Small intestine (tissue), 7 donors: ENCODE results near the gene GRIK1. TPM values are rescaled to one million over a fixed set of nuclear protein-coding genes. Genes with fewer than 3 reads are reported as not detected.

ENCODE experiments used
- DNase-seq, 2 donors: peaks; one replicate each; pipeline versions ENCODE4 v3.0.0 to v3.0.0-alpha.2; 2013
- FAIRE-seq: peaks from 2 replicates; lab custom pipeline; 2012; peaks lifted over from hg19 to GRCh38; lab: Jason Lieb, UNC
- H3K27ac ChIP-seq, 3 donors: one replicate each; pipeline ENCODE4 v1.5.1; 2013; ENCODE audit warnings: low read length in 2 of 3, mild to moderate bottlenecking in 2 of 3, control low read depth in 1 of 3, inconsistent platforms in 1 of 3, low read depth in 1 of 3, moderate library complexity in 1 of 3
- H3K27me3 ChIP-seq, 3 donors: one replicate each; pipeline ENCODE4 v1.6.1; 2013; ENCODE audit warnings: low read length in 3 of 3, inconsistent platforms in 1 of 3; ENCODE audit not compliant: control insufficient read depth in 3 of 3, insufficient read depth in 3 of 3
- H3K36me3 ChIP-seq, 3 donors: one replicate each; pipeline ENCODE4 v1.6.1; 2013; ENCODE audit warnings: low read length in 3 of 3, inconsistent platforms in 1 of 3, low read depth in 1 of 3, mild to moderate bottlenecking in 1 of 3, moderate library complexity in 1 of 3; ENCODE audit not compliant: control insufficient read depth in 3 of 3, insufficient read depth in 2 of 3
- H3K4me1 ChIP-seq, 3 donors: one replicate each; pipeline ENCODE4 v1.6.1; 2013; ENCODE audit warnings: low read length in 2 of 3, inconsistent platforms in 1 of 3, low read depth in 1 of 3, mild to moderate bottlenecking in 1 of 3, moderate library complexity in 1 of 3; ENCODE audit not compliant: control insufficient read depth in 3 of 3, insufficient read depth in 2 of 3
- H3K4me3 ChIP-seq, 3 donors: one replicate each; pipeline ENCODE4 v1.5.1; 2013; ENCODE audit warnings: low read length in 3 of 3, control low read depth in 1 of 3, inconsistent platforms in 1 of 3, low read depth in 1 of 3, mild to moderate bottlenecking in 1 of 3, moderate library complexity in 1 of 3
- H3K9me3 ChIP-seq, 2 donors: one replicate each; pipeline ENCODE4 v1.6.1; 2013; ENCODE audit warnings: low read depth in 1 of 2, low read length in 1 of 2; ENCODE audit not compliant: control insufficient read depth in 2 of 2, insufficient read depth in 1 of 2
- WGBS, 3 donors: extraction: QIAGEN DNeasy Blood & Tissue Kit; methylation state at CpG; one replicate each; pipeline ENCODE4 v1.1.7; 2013; 5-methylcytosine and 5-hydroxymethylcytosine counted together
- polyA plus RNA-seq, 4 donors: library from polyadenylated mRNA; stranded (reverse) in 3 of 4; unstranded in 1 of 4; fragments of 200-250 nt in 3 of 4; fragments of 120-200 nt in 1 of 4; gene quantifications; one replicate each; pipeline versions ENCODE4 v1.2.1 to v1.2.3, GENCODE V29; 2013
- donor health status: healthy with polysubstance abuse.
- donor health status: control.
- donor health status: control.
- donor health status: Bipolar disorder and iron deficiency.
- donor health status: healthy.

The GRIK1 gene
- polyA plus RNA-seq, 4 donors: 0.24 to 0.37 TPM; not detected in 2

GRCh38 chr21:29696937-29697336 lies 242.9 kb downstream of the GRIK1 start:
- DNase-seq (no peak), FAIRE-seq (no peak)
- H3K4me3 ChIP-seq: no peak overlapping the region
- no peaks in the 10 kb centered on the region for H3K4me1 ChIP-seq
- H3K9me3 ChIP-seq: peaks cover 0 to 4% of the 10 kb centered on the region in 2 donors
- H3K27ac ChIP-seq: no peak overlapping the region
- H3K36me3 ChIP-seq: no peaks in the 10 kb centered on the region
- 80 to 95% (median 93%) methylated on average over 1 of the region's 1 CpG for WGBS, 3 donors
- H3K27me3 ChIP-seq: no peaks in the 10 kb centered on the region

GRCh38 chr21:29691616-29692491 lies 247.9 kb downstream of the GRIK1 start:
- no peaks in the 10 kb centered on the region for H3K9me3 ChIP-seq
- H3K36me3 ChIP-seq: no peaks in the 10 kb centered on the region
- no peak for FAIRE-seq
- H3K27me3 ChIP-seq: no peaks in the 10 kb centered on the region
- DNase-seq: no peak
- no peak overlapping the region for H3K4me3 ChIP-seq
- no peak overlapping the region for H3K27ac ChIP-seq
- 34 to 61% (median 45%) methylated on average over 5 of the region's 5 CpGs for WGBS, 3 donors
- H3K4me1 ChIP-seq: no peaks in the 10 kb centered on the region

- 58 to 81% (median 79%) methylated on average over 6 of the region's 6 CpGs for WGBS, 3 donors
- FAIRE-seq: no peak
- H3K9me3 ChIP-seq: peaks cover 0 to 3% of the 10 kb centered on the region in 2 donors
These were observed 250.0 kb downstream of the GRIK1 start for GRCh38 chr21:29689753-29690152.

GRCh38 chr21:29684106-29684505 lies 255.7 kb downstream of the GRIK1 start:
- FAIRE-seq (no peak), DNase-seq (no peak)
- H3K27me3 ChIP-seq: no peaks in the 10 kb centered on the region
- no peaks in the 10 kb centered on the region for H3K36me3 ChIP-seq
- 85 to 87% (median 86%) methylated on average over 1 of the region's 1 CpG for WGBS, 3 donors
- H3K4me1 ChIP-seq: no peaks in the 10 kb centered on the region
- H3K27ac ChIP-seq: no peak overlapping the region
- H3K4me3 ChIP-seq: no peak overlapping the region
- peaks cover 0 to 3% of the 10 kb centered on the region in 2 donors for H3K9me3 ChIP-seq

More at GRCh38 chr21:29689753-29690152, 250.0 kb downstream of the GRIK1 start:
- H3K27ac ChIP-seq: no peak overlapping the region
- no peaks in the 10 kb centered on the region for H3K27me3 ChIP-seq
- no peaks in the 10 kb centered on the region for H3K4me1 ChIP-seq
- H3K36me3 ChIP-seq: no peaks in the 10 kb centered on the region
- DNase-seq: no peak
- no peak overlapping the region for H3K4me3 ChIP-seq

- Histone ChIP-seq H3K4me1 (no peaks in the 10 kb centered on the region), H3K4me3 (no peak overlapping the region), H3K36me3 (no peaks in the 10 kb centered on the region), H3K27ac (no peak overlapping the region), H3K9me3 (peaks cover 0 to 3% of the 10 kb centered on the region in 2 donors), H3K27me3 (no peaks in the 10 kb centered on the region)
- DNase-seq (no peak), FAIRE-seq (no peak)
- 72 to 81% (median 81%) methylated on average over 3 of the region's 3 CpGs for WGBS, 3 donors
These were observed 257.0 kb downstream of the GRIK1 start for GRCh38 chr21:29682800-29683199.

- no peaks in the 10 kb centered on the region for H3K27me3 ChIP-seq
- no peaks in the 10 kb centered on the region for H3K4me1 ChIP-seq
- DNase-seq (no peak), FAIRE-seq (no peak)
- no peaks in the 10 kb centered on the region for H3K36me3 ChIP-seq
- H3K9me3 ChIP-seq: no peaks in the 10 kb centered on the region
- H3K4me3 ChIP-seq: no peak overlapping the region
- no peak overlapping the region for H3K27ac ChIP-seq
- WGBS, 3 donors: 94 to 98% (median 96%) methylated on average over 4 of the region's 4 CpGs
These were observed 259.5 kb downstream of the GRIK1 start for GRCh38 chr21:29680273-29680672.

- DNase-seq (no peak), FAIRE-seq (no peak)
- H3K9me3 ChIP-seq: no peaks in the 10 kb centered on the region
- H3K36me3 ChIP-seq: no peaks in the 10 kb centered on the region
- H3K27ac ChIP-seq: no peak overlapping the region
- no peaks in the 10 kb centered on the region for H3K4me1 ChIP-seq
- no peak overlapping the region for H3K4me3 ChIP-seq
- 81 to 90% (median 87%) methylated on average over 1 of the region's 1 CpG for WGBS, 3 donors
- H3K27me3 ChIP-seq: no peaks in the 10 kb centered on the region
These were observed 261.2 kb downstream of the GRIK1 start for GRCh38 chr21:29678626-29679025.

GRCh38 chr21:29677326-29677725 lies 262.5 kb downstream of the GRIK1 start:
- no peak for FAIRE-seq

More at GRCh38 chr21:29677326-29677725, 262.5 kb downstream of the GRIK1 start:
- Histone ChIP-seq H3K4me3 (no peak overlapping the region), H3K27ac (no peak overlapping the region), H3K36me3 (no peaks in the 10 kb centered on the region), H3K4me1 (no peaks in the 10 kb centered on the region), H3K9me3 (no peaks in the 10 kb centered on the region), H3K27me3 (no peaks in the 10 kb centered on the region)
- WGBS, 3 donors: 83 to 92% (median 84%) methylated on average over 4 of the region's 4 CpGs
- DNase-seq: no peak
